Upper lobe of left lung (tissue), 6 donors: ENCODE data around the gene CHST11. TPM values are rescaled to one million over a fixed set of nuclear protein-coding genes. Genes with fewer than 3 reads are reported as not detected.

Source experiments
- ATAC-seq, 2 donors: fragments of 200-7000 bp; cut with Tn5 transposase; one replicate each; pipeline ENCODE4 v1.9.1; 2022; ENCODE audit warnings: mild to moderate bottlenecking in 2 of 2, moderate library complexity in 2 of 2; ENCODE audit not compliant: low FRiP score in 2 of 2
- DNase-seq, 2 donors: peaks; one replicate each; pipeline ENCODE4 v3.0.0-alpha.2; 2019 to 2020
- H3K27ac ChIP-seq, 4 donors: fragments of 200-600 bp; sonication (generic); one replicate each; pipeline ENCODE4 v1.5.1; 2016 to 2019
- H3K27me3 ChIP-seq, 4 donors: fragments of 200-600 bp; sonication (generic); one replicate each; pipeline ENCODE4 v1.5.1; 2017 to 2019
- H3K36me3 ChIP-seq, 4 donors: fragments of 200-600 bp; sonication (generic); one replicate each; pipeline ENCODE4 v1.5.1; 2016 to 2019
- H3K4me1 ChIP-seq, 4 donors: fragments of 200-600 bp; sonication (generic); one replicate each; pipeline ENCODE4 v1.5.1; 2018 to 2019
- H3K4me3 ChIP-seq, 4 donors: fragments of 200-600 bp; sonication (generic); one replicate each; pipeline ENCODE4 v1.5.1; 2017 to 2019; ENCODE audit warnings: mild to moderate bottlenecking in 2 of 4, moderate library complexity in 1 of 4
- H3K9me3 ChIP-seq, 4 donors: fragments of 200-600 bp; sonication (generic); one replicate each; pipeline ENCODE4 v1.5.1; 2018 to 2019
- CTCF ChIP-seq, 6 experiments: fragments of 450-650 bp in 4 of 6; fragments of 200-600 bp in 2 of 6; sonication (generic) in 2 of 6; IDR thresholded peaks; one replicate each; pipeline ENCODE4 v1.5.1; 2016 to 2019; ENCODE audit warnings: antibody characterized with exemption in 6 of 6
- EP300 ChIP-seq, 4 donors: sonication (generic); formaldehyde crosslinking; IDR thresholded peaks; one replicate each; pipeline ENCODE4 v1.5.1; 2017; ENCODE audit warnings: antibody characterized with exemption in 4 of 4, control low read depth in 2 of 4
- POLR2A ChIP-seq, 4 donors: fragments of 450-650 bp; IDR thresholded peaks; one replicate each; pipeline ENCODE4 v1.5.1; 2016 to 2017; ENCODE audit warnings: antibody characterized with exemption in 4 of 4, mild to moderate bottlenecking in 2 of 4
- POLR2AphosphoS5 ChIP-seq, 2 donors: sonication (generic); formaldehyde crosslinking; IDR thresholded peaks; one replicate each; pipeline ENCODE4 v1.5.1; 2017; ENCODE audit warnings: antibody characterized with exemption in 2 of 2
- WGBS, 2 donors: methylation state at CpG; one replicate each; pipeline ENCODE4 v1.1.5; 2017 to 2018; 5-methylcytosine and 5-hydroxymethylcytosine counted together
- total RNA-seq, 6 donors: library from RNA; depleted of rRNA in 4 of 6; stranded (reverse); fragments of >200 nt in 4 of 6; gene quantifications; one replicate each; pipeline versions ENCODE4 v1.1.0 to v1.2.1, GENCODE V29; 2016 to 2021
- donor health status: DM: no; HTN: no; CAD: no; lungs with moderate emphysema.
- donor health status: DM: no; HTN: yes; CAD: no; lungs with severe emphysema.

Gene CHST11
- total RNA-seq, 6 donors from 2014 or later: 40.4 to 234 (median 58.4) TPM

GRCh38 chr12:104698871-104699270, 242.1 kb downstream of the CHST11 start:
- DNase-seq: no peak
- Histone ChIP-seq H3K36me3 (peaks cover 0 to 3% (median 0%) of the 10 kb centered on the region in 4 donors), H3K4me3 (no peak overlapping the region), H3K27me3 (no peaks in the 10 kb centered on the region), H3K9me3 (no peaks in the 10 kb centered on the region), H3K27ac (no peak overlapping the region), H3K4me1 (peaks cover 10 to 30% (median 23%) of the 10 kb centered on the region in 4 donors)
- ATAC-seq: no peak
- TF ChIP-seq EP300 (IDR thresholded peaks at IDR 0.05): no peak
- TF ChIP-seq POLR2A (IDR thresholded peaks at IDR 0.05): no peak
- TF ChIP-seq POLR2AphosphoS5 (IDR thresholded peaks at IDR 0.05): no peak
- no peak for TF ChIP-seq CTCF (IDR thresholded peaks at IDR 0.05)
- WGBS, 2 donors: 67 to 84% methylated on average over 3 of the region's 3 CpGs

GRCh38 chr12:104699489-104700190, 242.9 kb downstream of the CHST11 start:
- DNase-seq: no peak
- Histone ChIP-seq H3K9me3 (no peaks in the 10 kb centered on the region), H3K27ac (no peak overlapping the region)

GRCh38 chr12:104700324-104700723, 243.6 kb downstream of the CHST11 start:
- Histone ChIP-seq H3K4me3 (no peak overlapping the region), H3K9me3 (no peaks in the 10 kb centered on the region), H3K4me1 (peaks cover 8 to 21% (median 9%) of the 10 kb centered on the region in 4 donors), H3K27ac (no peak overlapping the region), H3K36me3 (peaks cover 0 to 3% (median 0%) of the 10 kb centered on the region in 4 donors), H3K27me3 (no peaks in the 10 kb centered on the region)
- TF ChIP-seq EP300 (IDR thresholded peaks at IDR 0.05) (no peak), POLR2A (IDR thresholded peaks at IDR 0.05) (no peak), CTCF (IDR thresholded peaks at IDR 0.05) (no peak), POLR2AphosphoS5 (IDR thresholded peaks at IDR 0.05) (no peak)
- ATAC-seq (no peak), DNase-seq (no peak)
- WGBS, 2 donors: 95 to 96% methylated on average over 1 of the region's 1 CpG

More at GRCh38 chr12:104699489-104700190, 242.9 kb downstream of the CHST11 start:
- peaks cover 10 to 27% (median 16%) of the 10 kb centered on the region in 4 donors for H3K4me1 ChIP-seq
- no peak for ATAC-seq
- H3K36me3 ChIP-seq: peaks cover 0 to 3% (median 0%) of the 10 kb centered on the region in 4 donors
- no peak overlapping the region for H3K4me3 ChIP-seq
- 80 to 82% methylated on average over 5 of the region's 5 CpGs for WGBS, 2 donors
- H3K27me3 ChIP-seq: no peaks in the 10 kb centered on the region
- TF ChIP-seq CTCF (IDR thresholded peaks at IDR 0.05): no peak
- TF ChIP-seq POLR2A (IDR thresholded peaks at IDR 0.05): no peak
- no peak for TF ChIP-seq EP300 (IDR thresholded peaks at IDR 0.05)
- no peak for TF ChIP-seq POLR2AphosphoS5 (IDR thresholded peaks at IDR 0.05)

- 86 to 90% methylated on average over 6 to 7 of the region's 7 CpGs for WGBS, 2 donors
- DNase-seq (no peak), ATAC-seq (no peak)
- no peaks in the 10 kb centered on the region for H3K9me3 ChIP-seq
- H3K27ac ChIP-seq: no peak overlapping the region
- peaks cover 0 to 3% (median 0%) of the 10 kb centered on the region in 4 donors for H3K36me3 ChIP-seq
- no peaks in the 10 kb centered on the region for H3K27me3 ChIP-seq
- TF ChIP-seq POLR2A (IDR thresholded peaks at IDR 0.05) (no peak), EP300 (IDR thresholded peaks at IDR 0.05) (no peak), CTCF (IDR thresholded peaks at IDR 0.05) (no peak), POLR2AphosphoS5 (IDR thresholded peaks at IDR 0.05) (no peak)
- H3K4me3 ChIP-seq: no peak overlapping the region
- peaks cover 0 to 14% (median 4%) of the 10 kb centered on the region in 4 donors for H3K4me1 ChIP-seq
Observed at GRCh38 chr12:104701301-104701700, 244.6 kb downstream of the CHST11 start.
